ENCODE results near the gene MBD5. TPM values are rescaled to one million over a fixed set of nuclear protein-coding genes. Genes with fewer than 3 reads are reported as not detected.
A peak's percentile ranks its signal among the peaks of the same experiment; 100 is the strongest.

The MBD5 gene
- total RNA-seq, 1 experiment from 2014 or later = 33.7 TPM

DNA sequence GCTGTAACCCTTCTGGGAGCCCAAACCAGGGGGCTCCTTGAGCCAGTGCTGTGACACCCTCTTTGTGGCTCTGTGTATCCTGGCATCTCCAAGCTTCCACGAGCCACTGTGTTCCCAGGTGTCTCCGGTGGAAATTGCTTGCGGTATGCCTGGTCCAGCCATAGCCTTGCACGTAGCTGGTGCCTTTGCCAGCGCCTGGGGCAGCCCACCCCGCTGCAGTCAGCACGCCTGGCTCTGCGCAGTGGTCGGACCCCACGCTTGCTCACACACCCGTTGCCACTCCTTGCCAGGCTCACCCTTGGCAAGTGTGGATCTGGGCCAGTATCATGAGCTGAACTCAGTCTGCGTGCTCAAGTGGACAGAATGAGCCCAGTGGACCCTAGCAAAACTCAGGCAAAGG is 152.3 kb downstream of the MBD5 start:
- TF ChIP-seq KAT7 (CRISPR knock-in tag; IDR thresholded peaks at IDR 0.05; ENCODE audit: borderline replicate concordance) = no peak
- TF ChIP-seq, protein P1, sequence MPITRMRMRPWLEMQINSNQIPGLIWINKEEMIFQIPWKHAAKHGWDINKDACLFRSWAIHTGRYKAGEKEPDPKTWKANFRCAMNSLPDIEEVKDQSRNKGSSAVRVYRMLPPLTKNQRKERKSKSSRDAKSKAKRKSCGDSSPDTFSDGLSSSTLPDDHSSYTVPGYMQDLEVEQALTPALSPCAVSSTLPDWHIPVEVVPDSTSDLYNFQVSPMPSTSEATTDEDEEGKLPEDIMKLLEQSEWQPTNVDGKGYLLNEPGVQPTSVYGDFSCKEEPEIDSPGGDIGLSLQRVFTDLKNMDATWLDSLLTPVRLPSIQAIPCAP (CRISPR knock-in tag; IDR thresholded peaks at IDR 0.05) = no peak
- no peak overlapping the region for H3K4me3 Mint-ChIP-seq
- 0 out of 2 replicates have a peak, but pooled peaks cover 3% of the 10 kb centered on the region for H3K36me3 Mint-ChIP-seq
- no peaks in the 10 kb centered on the region for H3K4me1 Mint-ChIP-seq
- no peaks in the 10 kb centered on the region for H3K27me3 Mint-ChIP-seq (ENCODE audit: low read depth)
- ChIA-PET CTCF (interaction anchor here (1.0 to 1.4 kb wide), 2 partner anchors 12 to 26 kb away, joined by 3 to 4 read pairs; no protein-coding TSS in a partner anchor), POLR2A (no interaction called here)
- peaks cover 5% of the 10 kb centered on the region; the same call in 1 of the 2 replicates for H3K9me3 Mint-ChIP-seq
- 0 out of 2 replicates have a peak, but pooled peaks have one; percentile 18 for ATAC-seq
- H3K27ac Mint-ChIP-seq = no peak overlapping the region
- DNase-seq (ENCODE audit: low spot score) = no peak

DNA sequence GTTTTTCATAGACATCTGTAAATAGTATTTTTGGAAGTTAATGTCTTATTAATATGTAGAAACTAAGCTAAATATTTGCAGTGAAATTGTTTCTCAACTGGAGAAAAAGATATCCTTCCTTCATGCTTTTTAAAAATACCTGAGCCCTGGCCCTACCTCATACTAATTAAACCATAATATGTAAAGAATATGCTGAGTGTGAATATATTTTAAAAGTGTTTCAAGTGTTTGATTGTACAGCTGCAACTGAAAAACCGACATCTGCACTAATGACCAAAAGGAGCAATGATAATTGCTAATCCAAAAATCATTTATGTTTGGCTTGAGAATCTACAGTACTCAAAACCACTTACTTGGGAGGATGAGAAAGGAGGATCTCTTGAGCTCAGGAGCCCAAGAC is 156.7 kb downstream of the MBD5 start:
- no peak overlapping the region for H3K4me3 Mint-ChIP-seq
- H3K36me3 Mint-ChIP-seq = peaks cover 6% of the 10 kb centered on the region
- H3K27me3 Mint-ChIP-seq (ENCODE audit: low read depth) = no peaks in the 10 kb centered on the region
- TF ChIP-seq, protein P2, sequence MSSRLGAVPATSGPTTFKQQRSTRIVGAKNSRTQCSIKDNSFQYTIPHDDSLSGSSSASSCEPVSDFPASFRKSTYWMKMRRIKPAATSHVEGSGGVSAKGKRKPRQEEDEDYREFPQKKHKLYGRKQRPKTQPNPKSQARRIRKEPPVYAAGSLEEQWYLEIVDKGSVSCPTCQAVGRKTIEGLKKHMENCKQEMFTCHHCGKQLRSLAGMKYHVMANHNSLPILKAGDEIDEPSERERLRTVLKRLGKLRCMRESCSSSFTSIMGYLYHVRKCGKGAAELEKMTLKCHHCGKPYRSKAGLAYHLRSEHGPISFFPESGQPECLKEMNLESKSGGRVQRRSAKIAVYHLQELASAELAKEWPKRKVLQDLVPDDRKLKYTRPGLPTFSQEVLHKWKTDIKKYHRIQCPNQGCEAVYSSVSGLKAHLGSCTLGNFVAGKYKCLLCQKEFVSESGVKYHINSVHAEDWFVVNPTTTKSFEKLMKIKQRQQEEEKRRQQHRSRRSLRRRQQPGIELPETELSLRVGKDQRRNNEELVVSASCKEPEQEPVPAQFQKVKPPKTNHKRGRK (CRISPR knock-in tag; IDR thresholded peaks at IDR 0.05; ENCODE audit: borderline replicate concordance) = no peak
- TF ChIP-seq, protein P3, sequence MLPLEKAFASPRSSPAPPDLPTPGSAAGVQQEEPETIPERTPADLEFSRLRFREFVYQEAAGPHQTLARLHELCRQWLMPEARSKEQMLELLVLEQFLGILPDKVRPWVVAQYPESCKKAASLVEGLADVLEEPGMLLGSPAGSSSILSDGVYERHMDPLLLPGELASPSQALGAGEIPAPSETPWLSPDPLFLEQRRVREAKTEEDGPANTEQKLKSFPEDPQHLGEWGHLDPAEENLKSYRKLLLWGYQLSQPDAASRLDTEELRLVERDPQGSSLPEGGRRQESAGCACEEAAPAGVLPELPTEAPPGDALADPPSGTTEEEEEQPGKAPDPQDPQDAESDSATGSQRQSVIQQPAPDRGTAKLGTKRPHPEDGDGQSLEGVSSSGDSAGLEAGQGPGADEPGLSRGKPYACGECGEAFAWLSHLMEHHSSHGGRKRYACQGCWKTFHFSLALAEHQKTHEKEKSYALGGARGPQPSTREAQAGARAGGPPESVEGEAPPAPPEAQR (CRISPR knock-in tag; IDR thresholded peaks at IDR 0.05) = no peak
- TF ChIP-seq, protein P4, sequence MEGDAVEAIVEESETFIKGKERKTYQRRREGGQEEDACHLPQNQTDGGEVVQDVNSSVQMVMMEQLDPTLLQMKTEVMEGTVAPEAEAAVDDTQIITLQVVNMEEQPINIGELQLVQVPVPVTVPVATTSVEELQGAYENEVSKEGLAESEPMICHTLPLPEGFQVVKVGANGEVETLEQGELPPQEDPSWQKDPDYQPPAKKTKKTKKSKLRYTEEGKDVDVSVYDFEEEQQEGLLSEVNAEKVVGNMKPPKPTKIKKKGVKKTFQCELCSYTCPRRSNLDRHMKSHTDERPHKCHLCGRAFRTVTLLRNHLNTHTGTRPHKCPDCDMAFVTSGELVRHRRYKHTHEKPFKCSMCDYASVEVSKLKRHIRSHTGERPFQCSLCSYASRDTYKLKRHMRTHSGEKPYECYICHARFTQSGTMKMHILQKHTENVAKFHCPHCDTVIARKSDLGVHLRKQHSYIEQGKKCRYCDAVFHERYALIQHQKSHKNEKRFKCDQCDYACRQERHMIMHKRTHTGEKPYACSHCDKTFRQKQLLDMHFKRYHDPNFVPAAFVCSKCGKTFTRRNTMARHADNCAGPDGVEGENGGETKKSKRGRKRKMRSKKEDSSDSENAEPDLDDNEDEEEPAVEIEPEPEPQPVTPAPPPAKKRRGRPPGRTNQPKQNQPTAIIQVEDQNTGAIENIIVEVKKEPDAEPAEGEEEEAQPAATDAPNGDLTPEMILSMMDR (IDR thresholded peaks at IDR 0.05) = no peak
- TF ChIP-seq SMAD3 (CRISPR knock-in tag; IDR thresholded peaks at IDR 0.05; ENCODE audit: borderline replicate concordance) (no peak), KAT7 (CRISPR knock-in tag; IDR thresholded peaks at IDR 0.05; ENCODE audit: borderline replicate concordance) (no peak), ZNF121 (CRISPR knock-in tag; IDR thresholded peaks at IDR 0.05) (no peak), RELA (CRISPR knock-in tag; IDR thresholded peaks at IDR 0.05; ENCODE audit: borderline replicate concordance) (no peak), NFE2L1 (CRISPR knock-in tag; IDR thresholded peaks at IDR 0.05) (no peak), PRRX2 (CRISPR knock-in tag; IDR thresholded peaks at IDR 0.05) (no peak), SOX15 (CRISPR knock-in tag; IDR thresholded peaks at IDR 0.05) (no peak), JAZF1 (CRISPR knock-in tag; IDR thresholded peaks at IDR 0.05) (no peak), GRHL2 (CRISPR knock-in tag; IDR thresholded peaks at IDR 0.05; ENCODE audit: insufficient replicate concordance, severe bottlenecking) (no peak), ZNF416 (CRISPR knock-in tag; IDR thresholded peaks at IDR 0.05) (no peak), ATF1 (CRISPR knock-in tag; IDR thresholded peaks at IDR 0.05) (no peak)
- TF ChIP-seq, protein P5, sequence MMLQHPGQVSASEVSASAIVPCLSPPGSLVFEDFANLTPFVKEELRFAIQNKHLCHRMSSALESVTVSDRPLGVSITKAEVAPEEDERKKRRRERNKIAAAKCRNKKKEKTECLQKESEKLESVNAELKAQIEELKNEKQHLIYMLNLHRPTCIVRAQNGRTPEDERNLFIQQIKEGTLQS (CRISPR knock-in tag; conservative IDR thresholded peaks at IDR 0.05) = no peak
- TF ChIP-seq, protein P6, sequence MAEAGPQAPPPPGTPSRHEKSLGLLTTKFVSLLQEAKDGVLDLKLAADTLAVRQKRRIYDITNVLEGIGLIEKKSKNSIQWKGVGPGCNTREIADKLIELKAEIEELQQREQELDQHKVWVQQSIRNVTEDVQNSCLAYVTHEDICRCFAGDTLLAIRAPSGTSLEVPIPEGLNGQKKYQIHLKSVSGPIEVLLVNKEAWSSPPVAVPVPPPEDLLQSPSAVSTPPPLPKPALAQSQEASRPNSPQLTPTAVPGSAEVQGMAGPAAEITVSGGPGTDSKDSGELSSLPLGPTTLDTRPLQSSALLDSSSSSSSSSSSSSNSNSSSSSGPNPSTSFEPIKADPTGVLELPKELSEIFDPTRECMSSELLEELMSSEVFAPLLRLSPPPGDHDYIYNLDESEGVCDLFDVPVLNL (CRISPR knock-in tag; IDR thresholded peaks at IDR 0.05; ENCODE audit: borderline replicate concordance, low read depth) = no peak
- ATAC-seq (no peak), DNase-seq (ENCODE audit: low spot score) (no peak)
- no peaks in the 10 kb centered on the region for H3K4me1 Mint-ChIP-seq
- ChIA-PET POLR2A (no interaction called here), CTCF (no interaction called here)
- H3K27ac Mint-ChIP-seq = no peak overlapping the region
- H3K9me3 Mint-ChIP-seq = no peaks in the 10 kb centered on the region
